Activated gamma-delta T cell (primary cell): ENCODE results near the gene CHAMP1.

Experiments
- DNase-seq: peaks from one replicate; lab custom pipeline; 2025; lab: John Stamatoyannopoulos, UW
- total RNA-seq, 2 donors: gene quantifications; one replicate each; lab custom pipeline; 2026; lab: John Stamatoyannopoulos, UW

Gene CHAMP1
- total RNA-seq = 5.0 to 7.3 reads per million in 2 donors

DNA sequence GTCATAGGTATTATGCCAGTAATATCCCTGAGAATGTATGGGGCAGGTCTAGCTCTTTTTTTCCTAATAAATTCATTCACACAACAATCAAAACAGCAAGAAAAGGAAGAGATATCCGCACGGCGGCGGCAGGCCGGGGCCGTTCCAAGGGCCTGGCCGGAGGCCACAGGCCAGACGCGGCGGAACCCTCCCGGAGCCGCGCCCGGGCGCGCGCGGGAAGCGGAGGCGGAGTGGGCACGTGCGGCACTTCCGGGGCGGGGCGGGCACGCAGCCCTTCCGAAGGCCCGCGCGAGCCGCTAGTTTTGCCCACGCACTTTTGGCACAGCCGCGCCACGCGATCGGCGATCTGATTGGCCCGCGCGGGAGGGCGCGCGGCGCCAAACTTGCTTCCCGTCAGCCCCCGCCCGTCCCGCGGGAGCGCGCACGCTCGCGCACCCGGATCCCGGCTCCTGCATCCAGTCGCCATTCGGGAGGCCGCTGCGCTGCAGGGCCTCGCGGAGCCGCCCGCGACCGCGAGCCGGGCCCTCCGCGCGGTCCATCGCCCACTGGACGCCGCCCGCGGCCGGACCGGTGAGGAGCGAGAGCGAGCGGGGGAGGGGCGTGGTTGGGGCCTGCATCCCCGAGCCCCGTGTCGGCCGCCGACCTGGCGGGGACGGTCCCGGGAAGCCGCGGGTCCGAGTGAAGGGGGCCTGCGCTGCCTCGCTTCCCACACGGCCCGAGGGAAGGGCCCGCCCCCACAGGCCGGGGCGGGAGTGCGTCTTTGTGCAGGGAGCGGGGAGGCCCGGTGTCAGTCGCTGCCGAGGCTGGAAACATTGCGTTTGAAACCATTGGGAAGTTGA, at the start of gene CHAMP1:
Gene CHAMP1 (plus strand): TSS at position 430 of the 839 bp plus-strand sequence. CDS start 9,340 bp downstream, outside the sequence.
- DNase-seq = peak; percentile 81

- no peak for DNase-seq
Observed at GRCh38 chr13:114264886-114265611, 49.3 kb upstream of the CHAMP1 start.

DNA sequence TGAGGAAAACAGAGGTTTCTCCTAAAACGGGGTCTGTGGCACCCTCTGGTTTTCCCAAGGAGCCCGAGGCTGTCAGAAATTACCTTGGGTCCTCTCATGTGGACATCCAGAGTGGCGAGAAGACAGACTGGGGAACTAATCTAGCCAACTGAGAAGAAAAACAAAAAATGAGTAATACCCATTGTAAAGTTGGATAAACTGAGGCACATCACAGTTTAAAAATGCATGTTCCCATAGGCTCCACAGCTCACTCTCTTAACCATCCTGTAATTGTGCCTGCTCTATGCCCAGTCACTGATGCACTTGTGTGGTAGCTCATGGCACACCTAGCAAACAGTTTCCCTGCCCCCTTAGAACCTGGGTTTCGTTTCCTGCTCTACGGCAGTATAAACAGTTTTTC, 48.1 kb upstream of the CHAMP1 start:
- DNase-seq = no peak

DNA sequence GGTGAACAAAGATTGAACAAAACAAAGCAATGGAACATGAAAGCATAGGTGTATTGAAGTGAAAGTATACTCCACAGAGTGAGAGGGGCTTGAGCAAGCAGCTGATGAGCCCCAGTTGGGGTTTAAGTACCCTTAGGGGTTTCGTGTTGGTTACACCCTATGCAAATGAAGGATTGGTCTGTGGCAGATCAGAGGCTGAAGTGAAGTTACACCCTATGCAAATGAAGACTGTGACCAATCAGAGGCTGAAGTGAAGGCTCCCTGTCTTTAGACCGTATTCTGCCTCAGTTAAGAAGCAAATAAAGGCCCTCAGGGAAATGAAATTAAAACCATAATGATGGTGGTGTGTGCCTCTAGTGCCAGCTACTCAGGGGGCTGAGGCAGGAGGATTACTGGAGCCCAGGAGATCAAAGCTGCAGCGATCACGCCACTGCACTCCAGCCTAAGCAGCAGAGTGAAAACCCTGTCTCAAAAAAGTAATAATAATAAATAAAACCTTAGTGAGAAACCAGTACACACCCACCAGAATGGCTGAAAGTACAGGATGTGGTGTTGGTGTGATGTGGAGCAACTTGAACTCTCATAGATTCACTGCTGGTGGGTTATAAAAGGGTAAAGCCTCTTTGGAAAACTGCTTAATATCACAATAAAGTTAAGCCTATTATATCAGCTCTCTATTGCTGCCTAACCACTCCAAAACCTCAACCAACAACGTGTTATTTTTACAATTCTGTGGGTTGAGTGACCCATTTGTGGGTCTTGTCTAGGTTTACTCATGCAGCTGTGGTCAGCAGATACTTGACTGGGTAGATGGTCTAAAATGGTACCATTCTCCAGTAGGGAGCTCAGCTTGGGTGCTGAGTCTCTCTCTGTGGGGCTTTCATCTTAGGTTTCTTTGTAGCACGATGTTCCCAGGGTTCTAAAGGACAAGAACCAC, 45.7 kb upstream of the CHAMP1 start:
- DNase-seq = no peak

DNA sequence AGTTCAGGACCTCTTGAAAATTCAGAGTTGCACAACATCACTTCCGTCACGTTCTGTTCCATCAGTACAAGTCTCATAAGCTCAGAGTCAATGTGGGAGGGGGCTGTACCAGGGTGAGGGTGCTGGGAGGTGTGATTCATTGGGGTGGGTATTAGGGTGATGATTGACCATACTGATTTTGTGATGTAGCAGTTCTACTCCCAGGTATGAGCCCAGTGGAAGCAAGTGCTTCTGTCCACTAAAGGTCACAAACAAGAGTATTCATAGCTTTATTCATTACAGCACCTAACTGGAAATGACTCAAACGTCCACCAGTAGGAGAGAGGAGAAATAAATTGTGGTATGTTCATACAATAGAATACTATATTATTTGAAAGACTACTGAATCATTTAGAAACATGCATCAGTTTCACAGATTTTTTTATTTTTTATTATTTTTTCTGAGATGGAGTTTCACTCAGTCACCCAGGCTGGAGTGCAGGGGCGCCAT, 45.0 kb upstream of the CHAMP1 start:
- no peak for DNase-seq

DNA sequence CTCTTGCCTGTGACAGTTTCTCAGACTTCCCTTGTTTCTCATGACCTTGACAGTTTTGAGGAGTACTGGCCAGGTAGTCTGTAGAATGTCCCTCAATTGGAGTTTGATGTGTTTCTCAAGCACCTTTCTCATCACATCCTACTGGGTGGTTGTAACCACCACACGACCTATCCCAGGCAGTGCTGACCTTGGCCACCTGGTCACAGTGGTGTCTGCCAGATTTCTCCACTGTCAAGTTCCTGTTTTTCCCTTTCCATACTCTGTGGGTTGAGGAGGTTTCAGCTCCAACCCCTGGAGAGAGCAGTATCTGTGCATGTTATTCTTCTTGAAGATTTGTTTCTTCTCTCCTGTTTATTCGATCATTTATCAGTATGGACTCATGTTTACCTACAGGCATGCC, 41.3 kb upstream of the CHAMP1 start:
- no peak for DNase-seq

GRCh38 chr13:114275304-114275703, 39.0 kb upstream of the CHAMP1 start:
- no peak for DNase-seq

DNA sequence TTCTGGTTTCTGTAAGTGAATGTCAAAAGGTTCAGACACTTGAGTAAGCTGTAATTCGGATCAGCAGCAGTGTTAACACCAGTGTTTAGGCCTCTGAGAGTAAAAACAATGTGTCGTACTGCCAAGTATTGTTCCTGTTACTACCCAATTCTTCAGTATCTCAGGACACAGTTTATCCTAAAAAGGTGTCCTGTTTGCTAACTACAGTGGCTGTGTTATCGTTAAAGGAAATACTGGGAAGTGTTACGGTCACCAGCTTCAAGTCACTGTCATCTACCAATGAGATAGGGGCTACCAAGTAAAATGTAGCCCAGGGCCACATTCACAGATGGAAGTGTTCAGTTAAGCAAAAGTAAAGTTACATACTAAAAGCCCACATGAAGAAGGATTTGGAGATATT, 35.2 kb upstream of the CHAMP1 start:
- no peak for DNase-seq

- no peak for DNase-seq
Observed at GRCh38 chr13:114279758-114280355, 34.4 kb upstream of the CHAMP1 start.

GRCh38 chr13:114281351-114282040, 32.8 kb upstream of the CHAMP1 start, which contains the start of gene UPF3A:
UPF3A (plus strand) TSS chr13:114281601; CDS start chr13:114281640, 39 bp downstream.
- DNase-seq = peak; percentile 84

DNA sequence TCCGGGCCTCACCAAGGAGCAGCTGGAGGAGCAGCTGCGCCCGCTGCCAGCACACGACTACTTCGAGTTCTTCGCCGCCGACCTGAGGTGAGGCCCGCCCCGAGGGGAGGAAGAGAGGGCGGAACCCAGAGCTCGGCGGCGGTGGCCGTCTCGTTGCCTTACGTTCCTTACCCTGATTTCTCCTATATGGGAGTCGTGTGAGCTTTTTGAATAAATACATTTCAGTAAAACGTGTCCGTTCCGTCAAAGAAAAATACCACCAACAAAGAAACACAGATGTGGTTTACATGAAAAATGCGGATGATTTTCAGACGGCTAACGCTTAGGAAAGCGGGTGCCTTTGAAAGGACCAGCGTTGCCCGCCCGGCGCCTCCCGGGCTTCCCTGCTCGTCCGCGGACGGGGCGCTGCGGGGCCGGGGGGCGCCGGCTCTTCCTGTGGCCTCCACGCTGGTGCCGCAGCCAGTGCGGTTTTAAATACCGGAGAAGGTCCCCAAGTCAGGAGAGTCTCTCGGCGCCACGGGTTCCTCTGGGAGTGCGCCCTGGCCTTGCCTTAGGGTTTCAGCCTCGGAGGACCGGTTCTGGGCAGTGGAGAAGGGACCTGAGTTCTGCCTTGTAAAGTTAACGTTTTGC, 32.1 kb upstream of the CHAMP1 start:
- peak; percentile 27 for DNase-seq

- DNase-seq = no peak
Observed at GRCh38 chr13:114283576-114283975, 30.7 kb upstream of the CHAMP1 start.

DNA sequence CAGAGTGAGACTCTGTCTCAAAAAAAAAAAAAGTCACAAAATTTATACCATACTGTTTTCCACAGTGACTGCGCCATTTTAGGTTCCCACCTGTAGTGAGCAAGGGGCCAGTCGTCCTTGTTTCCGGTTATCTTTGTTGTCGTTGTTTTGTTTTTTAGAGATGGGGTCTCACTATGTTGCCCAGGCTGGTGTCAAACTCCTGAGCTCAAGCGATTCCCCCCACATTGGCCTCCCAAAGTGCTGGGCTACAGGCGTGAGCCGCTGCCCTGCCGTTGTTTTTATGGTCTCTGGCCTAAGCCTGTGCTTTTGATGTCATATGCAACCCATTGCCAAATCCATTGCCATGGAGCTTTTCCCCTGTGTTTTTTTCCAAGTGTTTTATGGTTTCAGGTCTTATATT, 29.6 kb upstream of the CHAMP1 start:
- DNase-seq = no peak

GRCh38 chr13:114285166-114285808, 29.0 kb upstream of the CHAMP1 start:
- no peak for DNase-seq

DNA sequence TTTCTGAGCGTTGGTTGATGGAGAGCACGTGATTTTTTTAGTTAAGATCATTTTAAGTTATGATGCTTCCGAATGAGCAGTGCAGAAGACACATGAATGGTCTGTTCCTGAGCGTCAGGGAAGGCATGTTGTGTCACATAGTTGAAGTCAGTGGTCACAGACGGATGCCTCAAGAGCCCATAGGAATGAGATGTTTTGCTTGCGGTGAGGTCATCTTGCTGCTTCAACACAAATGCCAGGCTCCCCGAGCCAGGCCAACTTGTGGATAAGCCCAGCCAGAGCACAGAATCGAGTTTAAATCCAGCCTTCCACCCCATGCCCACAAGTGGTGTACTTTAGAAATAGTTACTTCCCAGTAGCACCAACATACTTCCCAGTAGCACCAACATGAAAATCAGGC, 27.5 kb upstream of the CHAMP1 start:
- no peak for DNase-seq

DNA sequence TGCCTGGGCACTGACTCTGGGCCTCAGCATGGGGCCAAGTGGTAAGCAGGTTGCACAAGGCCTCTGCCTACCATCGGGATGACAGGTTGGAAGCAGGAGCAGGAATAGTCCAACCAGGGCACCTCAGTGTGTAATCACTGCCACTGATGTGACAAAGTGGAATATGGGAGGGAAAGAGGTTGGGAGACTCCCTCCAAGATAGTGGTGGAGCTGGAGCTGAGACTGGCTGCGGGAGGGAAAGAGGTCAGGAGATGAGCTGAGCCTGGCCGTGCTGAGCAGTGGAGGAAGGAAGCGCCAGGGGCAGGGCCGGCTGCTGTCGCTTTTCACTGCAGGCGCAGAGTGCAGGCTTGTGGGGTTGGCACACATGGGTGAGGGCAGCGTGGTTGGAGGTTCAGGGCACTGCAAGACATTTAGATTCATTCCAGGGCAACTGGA, 26.1 kb upstream of the CHAMP1 start:
- no peak for DNase-seq

DNA sequence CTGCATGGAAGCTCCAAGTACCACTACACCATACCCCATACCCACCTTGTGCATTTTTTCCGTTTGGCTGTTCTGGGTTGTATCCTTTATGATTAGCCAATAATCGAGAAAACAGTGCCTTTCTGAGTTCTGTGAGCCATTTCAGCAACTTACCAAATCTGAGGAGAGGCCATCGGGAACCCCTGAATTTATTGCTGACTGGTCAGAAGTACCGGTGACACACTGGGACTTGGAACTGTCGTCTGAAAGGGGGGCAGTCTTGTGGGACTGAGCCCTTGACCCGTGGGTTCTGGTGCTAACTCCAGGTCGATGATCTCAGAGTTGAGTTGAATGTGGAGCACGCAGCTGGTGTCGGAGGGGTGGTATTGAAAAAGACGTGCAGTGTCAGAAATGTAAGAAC, 17.9 kb upstream of the CHAMP1 start:
- no peak for DNase-seq

- no peak for DNase-seq
Observed at GRCh38 chr13:114296902-114297301, 17.4 kb upstream of the CHAMP1 start.

GRCh38 chr13:114298866-114299265, 15.4 kb upstream of the CHAMP1 start:
- DNase-seq = no peak
